Measurements from ENCODE around the gene GCNT1. TPM values are rescaled to one million over a fixed set of nuclear protein-coding genes. Genes with fewer than 3 reads are reported as not detected.

GCNT1 gene
- total and polyA plus RNA-seq, 11 donors: 0.67 to 18.0 (median 1.8) TPM

DNA sequence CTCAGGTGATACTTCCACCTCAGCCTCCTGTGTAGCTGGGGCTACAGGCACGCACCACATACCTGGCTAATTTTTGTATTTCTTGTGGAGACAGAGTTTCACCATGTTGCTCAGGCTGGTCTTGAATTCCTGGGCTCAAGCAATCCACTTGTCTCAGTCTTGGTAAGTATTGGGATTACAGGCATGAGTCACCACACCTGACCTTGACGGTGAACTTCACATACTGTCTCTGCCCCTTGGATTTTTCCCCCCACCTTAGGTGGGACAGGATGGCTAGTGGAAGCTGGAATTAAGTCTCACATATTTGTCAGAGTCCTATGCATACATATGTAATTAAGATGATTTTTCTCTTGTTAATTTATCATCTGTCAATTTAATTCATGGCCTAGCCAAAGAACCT lies 43.8 kb upstream of the GCNT1 start:
- intact Hi-C loops (cut with DNase I): no loop called here
- 75 to 93% (median 90%) methylated on average over 2 of the region's 2 CpGs for WGBS, 4 donors
- Histone ChIP-seq H3K9me3 (peaks cover 0 to 22% (median 5%) of the 10 kb centered on the region in 12 donors), H3K27me3 (no peaks in the 10 kb centered on the region), H3K4me3 (no peak overlapping the region), H3K36me3 (no peaks in the 10 kb centered on the region), H3K4me1 (peaks cover 0 to 6% (median 0%) of the 10 kb centered on the region in 12 donors), H3K27ac (no peak overlapping the region)
- ATAC-seq (no peak), DNase-seq (no peak)
- TF ChIP-seq CTCF (IDR thresholded peaks at IDR 0.05) (no peak), POLR2A (IDR thresholded peaks at IDR 0.05) (no peak)

GRCh38 chr9:76415731-76416130 lies 43.3 kb upstream of the GCNT1 start:
- DNase-seq (no peak), ATAC-seq (peak in 1 of 4 donors; percentile 36)
- H3K36me3 ChIP-seq: no peaks in the 10 kb centered on the region
- H3K4me1 ChIP-seq: peaks cover 0 to 6% (median 0%) of the 10 kb centered on the region in 12 donors
- no peak overlapping the region for H3K27ac ChIP-seq
- intact Hi-C loops (cut with DNase I): no loop called here
- no peak for TF ChIP-seq CTCF (IDR thresholded peaks at IDR 0.05)
- no peaks in the 10 kb centered on the region for H3K27me3 ChIP-seq
- no peak overlapping the region for H3K4me3 ChIP-seq
- H3K9me3 ChIP-seq: peaks cover 0 to 22% (median 5%) of the 10 kb centered on the region in 12 donors

DNA sequence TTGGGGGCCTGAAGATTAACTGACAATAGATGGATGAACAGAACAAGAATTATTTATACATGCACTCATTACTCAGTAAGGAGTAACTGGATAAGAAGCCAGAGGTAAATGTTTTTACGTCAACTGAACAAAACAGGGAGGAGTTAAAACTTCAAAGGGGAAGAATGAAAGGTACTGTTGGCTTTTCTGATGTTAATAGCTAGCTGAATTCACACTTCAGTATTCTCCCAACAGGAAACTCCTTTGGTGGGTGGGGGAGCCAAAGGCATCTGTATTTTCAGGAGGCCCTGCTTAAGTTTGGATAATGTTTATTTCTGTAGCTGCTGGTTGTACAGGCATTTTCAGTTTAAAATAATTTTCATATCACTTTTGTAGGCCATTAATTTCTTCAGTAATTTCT lies 41.6 kb upstream of the GCNT1 start:
- Histone ChIP-seq H3K9me3 (peaks cover 0 to 22% (median 5%) of the 10 kb centered on the region in 12 donors), H3K4me1 (peaks cover 0 to 6% (median 0%) of the 10 kb centered on the region in 12 donors), H3K27me3 (no peaks in the 10 kb centered on the region), H3K36me3 (no peaks in the 10 kb centered on the region), H3K27ac (no peak overlapping the region), H3K4me3 (no peak overlapping the region)
- DNase-seq: no peak
- ATAC-seq: no peak
- intact Hi-C loops (cut with DNase I): no loop called here
- no peak for TF ChIP-seq POLR2A (IDR thresholded peaks at IDR 0.05)
- TF ChIP-seq CTCF (IDR thresholded peaks at IDR 0.05): no peak
- 0 to 90% (median 39%) methylated on average over 1 of the region's 1 CpG for WGBS, 4 donors

- Histone ChIP-seq H3K27ac (no peak overlapping the region), H3K9me3 (peaks cover 0 to 2% (median 0%) of the 10 kb centered on the region in 12 donors), H3K4me1 (peaks cover 0 to 6% (median 0%) of the 10 kb centered on the region in 12 donors), H3K36me3 (no peaks in the 10 kb centered on the region), H3K4me3 (no peak overlapping the region), H3K27me3 (no peaks in the 10 kb centered on the region)
- WGBS, 4 donors: 65 to 77% (median 72%) methylated on average over 2 of the region's 2 CpGs
- intact Hi-C loops (cut with DNase I): no loop called here
- ATAC-seq (no peak), DNase-seq (no peak)
- TF ChIP-seq CTCF (IDR thresholded peaks at IDR 0.05): peak in 11 of 12 donors; percentile 24 to 54 (median 39)
- TF ChIP-seq POLR2A (IDR thresholded peaks at IDR 0.05): no peak
Measured at GRCh38 chr9:76419782-76420380, 39.1 kb upstream of the GCNT1 start.
